HG03342 (cell line): ENCODE data around the gene IL23A.
"Not testable (repeated sequence)": the region's sequence is repeated elsewhere in the genome, so short reads cannot be mapped to it uniquely, and the experiment has no call there.

ENCODE experiments used
- ATAC-seq: cut with Tn5 transposase; IDR thresholded peaks from one replicate; pipeline ENCODE4 v1.9.1; 2021; ENCODE audit warnings: mild to moderate bottlenecking, moderate library complexity; ENCODE audit not compliant: unreplicated experiment

The IL23A gene, protein sequence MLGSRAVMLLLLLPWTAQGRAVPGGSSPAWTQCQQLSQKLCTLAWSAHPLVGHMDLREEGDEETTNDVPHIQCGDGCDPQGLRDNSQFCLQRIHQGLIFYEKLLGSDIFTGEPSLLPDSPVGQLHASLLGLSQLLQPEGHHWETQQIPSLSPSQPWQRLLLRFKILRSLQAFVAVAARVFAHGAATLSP

DNA sequence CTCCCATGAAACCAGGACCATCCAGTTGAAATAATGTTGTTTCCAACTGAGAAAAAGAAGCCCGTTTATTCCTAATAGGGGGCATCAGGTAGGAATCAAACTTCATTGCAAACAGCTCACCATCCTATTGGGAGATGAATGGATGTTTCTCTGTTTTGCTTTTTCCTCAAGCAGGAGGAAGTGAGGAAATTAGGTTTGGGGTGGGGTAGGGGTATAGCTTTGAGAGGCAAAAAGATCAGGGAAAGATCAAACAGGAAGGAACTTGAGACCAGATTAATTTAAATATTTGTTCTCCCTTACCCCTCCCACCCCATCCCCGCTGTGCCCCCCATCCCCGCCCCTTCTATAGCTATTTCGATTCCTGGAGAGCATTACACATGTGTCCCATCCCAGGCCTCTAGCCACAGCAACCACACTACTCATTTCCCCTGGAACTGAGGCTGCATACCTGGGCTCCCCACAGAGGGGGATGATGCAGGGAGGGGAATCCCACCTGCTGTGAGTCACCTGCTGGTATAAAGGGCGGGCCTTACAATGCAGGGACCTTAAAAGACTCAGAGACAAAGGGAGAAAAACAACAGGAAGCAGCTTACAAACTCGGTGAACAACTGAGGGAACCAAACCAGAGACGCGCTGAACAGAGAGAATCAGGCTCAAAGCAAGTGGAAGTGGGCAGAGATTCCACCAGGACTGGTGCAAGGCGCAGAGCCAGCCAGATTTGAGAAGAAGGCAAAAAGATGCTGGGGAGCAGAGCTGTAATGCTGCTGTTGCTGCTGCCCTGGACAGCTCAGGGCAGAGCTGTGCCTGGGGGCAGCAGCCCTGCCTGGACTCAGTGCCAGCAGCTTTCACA is at the start of gene IL23A:
IL23A (plus strand) TSS at position 577 of the 850 bp plus-strand sequence; CDS start at position 738, 161 bp downstream.
- no peak for ATAC-seq

DNA sequence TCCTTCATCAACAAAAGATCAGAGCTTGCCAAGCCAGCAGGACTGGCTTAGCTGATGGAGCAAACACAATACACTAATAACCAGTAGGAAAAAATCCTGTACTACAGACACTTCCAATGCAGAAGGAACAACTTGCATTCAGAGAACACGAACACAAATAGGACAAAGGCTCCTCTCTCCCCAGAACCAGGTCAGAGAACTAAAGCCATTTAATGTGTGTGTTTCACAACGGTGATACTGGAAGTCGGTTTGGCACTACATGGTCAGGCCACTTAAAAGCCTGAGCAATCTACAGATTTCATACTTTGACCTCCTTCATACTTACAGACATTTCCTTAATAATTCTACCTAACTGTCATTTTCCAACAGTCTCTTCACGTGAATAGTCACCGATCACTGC is 44.9 kb upstream of the IL23A start:
- ATAC-seq = no peak

DNA sequence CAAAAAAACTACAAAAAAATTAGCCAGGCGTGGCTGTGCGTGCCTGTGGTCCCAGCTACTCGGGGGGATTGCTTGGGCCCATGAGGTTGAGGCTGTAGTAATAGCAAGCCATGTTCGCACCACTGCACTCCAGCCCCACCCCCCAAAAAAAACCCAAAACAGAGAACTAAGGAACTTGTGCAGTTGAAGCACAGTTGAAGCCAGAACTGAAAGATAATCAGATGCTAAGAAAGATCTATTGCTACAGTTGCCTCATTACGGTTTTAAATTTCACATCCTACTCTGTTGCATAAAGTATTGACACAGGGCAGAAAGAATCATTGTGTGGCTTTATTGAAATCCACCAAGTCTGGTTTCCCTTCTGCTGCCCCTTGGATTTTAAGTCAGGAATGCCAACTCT is 42.4 kb upstream of the IL23A start:
- no peak for ATAC-seq

DNA sequence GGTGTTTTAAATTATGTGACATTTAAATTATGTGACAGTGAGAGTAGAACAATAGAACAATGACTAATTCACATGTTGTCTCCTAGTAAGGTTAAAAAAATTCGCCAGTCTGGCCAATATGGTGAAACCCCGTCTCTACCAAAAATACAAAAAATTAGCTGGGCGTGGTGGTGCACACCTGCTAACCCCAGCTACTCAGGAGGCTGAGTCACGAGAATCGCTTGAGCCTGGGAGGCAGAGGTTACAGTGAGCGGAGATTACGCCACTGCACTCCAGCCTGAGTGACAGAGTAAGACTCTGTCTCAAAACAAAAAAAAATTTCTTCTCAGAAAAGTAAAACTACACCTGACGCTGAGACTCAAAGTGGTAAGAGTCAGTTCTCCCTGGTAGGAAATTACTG is 41.3 kb upstream of the IL23A start:
- no peak for ATAC-seq

DNA sequence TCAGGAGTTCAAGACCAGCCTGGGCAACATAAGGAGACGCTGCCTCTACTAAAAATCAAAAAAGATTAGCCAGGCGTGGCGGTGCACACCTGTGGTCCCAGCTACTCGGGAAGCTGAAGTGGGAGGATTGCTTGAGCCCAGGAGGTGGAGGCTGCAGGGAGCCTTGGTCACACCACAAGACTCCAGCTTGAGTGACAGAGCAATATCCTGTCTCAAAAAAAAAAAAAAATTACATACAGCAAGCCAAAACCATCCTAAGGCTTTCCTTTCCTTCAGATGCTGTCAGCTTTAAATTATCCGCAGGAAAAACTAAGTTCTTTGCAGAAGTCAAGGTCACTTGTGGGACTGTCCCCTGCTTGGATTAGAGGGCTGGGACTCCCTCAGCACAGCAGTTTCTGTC is 39.9 kb upstream of the IL23A start:
- no peak for ATAC-seq

DNA sequence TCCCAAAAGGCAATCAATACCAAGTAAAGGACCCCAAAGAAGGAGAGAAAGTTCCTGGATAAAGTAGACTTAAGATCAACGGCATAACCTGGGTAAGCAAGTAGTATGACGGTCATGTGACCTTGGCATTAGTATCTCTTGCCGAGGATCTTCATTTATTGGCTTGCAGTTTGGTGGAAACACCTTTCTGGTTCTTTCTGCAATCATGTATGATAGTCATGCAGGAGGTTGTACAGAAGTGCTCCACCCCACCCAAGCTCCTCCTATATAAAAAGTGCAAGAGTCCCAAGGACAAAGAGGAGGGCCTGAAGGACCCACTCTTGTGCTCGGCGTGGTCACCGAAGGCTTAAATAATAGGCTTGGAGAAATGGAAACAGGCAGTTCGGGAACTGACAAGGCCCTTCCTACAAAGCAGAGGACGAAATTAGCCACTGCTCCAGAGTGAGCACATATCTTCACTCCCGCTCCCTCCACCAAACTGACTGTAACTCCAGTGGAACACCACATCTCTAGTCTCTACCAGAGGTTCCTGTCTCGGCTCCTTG is 39.3 kb upstream of the IL23A start:
- no peak for ATAC-seq

DNA sequence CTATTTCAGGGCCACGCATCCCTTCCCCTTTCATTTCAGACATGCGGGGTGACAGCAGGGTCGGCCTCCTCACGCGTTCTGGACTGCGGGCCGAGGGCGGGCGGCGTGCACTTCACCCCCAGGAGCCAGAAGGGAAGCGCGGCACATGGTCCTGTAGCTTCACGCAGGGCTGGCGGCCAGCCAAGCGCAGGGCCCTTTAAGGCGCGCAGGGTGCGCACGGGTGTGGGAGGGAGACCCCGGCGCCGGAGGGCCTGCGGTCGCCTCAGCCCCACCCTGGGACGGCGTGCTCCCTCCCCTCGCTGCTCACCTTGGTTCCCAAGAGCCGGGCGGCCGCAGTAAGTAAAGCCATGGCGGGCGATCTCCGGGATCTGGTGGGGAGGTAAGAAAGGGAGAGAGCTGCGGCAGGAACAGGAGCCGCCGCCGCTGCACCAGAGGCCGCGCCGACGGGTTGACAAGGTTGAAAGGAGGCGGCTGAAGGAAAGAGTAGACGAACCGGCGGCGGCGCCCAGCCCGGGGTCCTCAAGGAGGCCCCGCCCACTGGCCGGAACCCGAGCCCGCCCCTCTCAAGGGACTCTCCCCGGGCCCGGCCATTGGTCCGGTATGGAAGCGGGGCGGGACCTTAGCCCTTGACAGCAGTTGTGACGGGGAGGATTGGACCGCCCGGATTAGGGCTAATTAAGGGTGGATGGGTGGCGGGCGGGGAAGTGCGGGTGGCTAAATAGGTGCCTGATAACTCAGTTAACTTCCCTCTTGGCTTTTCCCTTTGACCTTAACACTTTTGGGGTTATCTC is 38.6 kb upstream of the IL23A start, which contains the start of gene CS:
CS (minus strand) TSS at position 478 of the 791 bp plus-strand sequence; CDS start at position 349, 129 bp downstream.
- ATAC-seq = peak; percentile 92

DNA sequence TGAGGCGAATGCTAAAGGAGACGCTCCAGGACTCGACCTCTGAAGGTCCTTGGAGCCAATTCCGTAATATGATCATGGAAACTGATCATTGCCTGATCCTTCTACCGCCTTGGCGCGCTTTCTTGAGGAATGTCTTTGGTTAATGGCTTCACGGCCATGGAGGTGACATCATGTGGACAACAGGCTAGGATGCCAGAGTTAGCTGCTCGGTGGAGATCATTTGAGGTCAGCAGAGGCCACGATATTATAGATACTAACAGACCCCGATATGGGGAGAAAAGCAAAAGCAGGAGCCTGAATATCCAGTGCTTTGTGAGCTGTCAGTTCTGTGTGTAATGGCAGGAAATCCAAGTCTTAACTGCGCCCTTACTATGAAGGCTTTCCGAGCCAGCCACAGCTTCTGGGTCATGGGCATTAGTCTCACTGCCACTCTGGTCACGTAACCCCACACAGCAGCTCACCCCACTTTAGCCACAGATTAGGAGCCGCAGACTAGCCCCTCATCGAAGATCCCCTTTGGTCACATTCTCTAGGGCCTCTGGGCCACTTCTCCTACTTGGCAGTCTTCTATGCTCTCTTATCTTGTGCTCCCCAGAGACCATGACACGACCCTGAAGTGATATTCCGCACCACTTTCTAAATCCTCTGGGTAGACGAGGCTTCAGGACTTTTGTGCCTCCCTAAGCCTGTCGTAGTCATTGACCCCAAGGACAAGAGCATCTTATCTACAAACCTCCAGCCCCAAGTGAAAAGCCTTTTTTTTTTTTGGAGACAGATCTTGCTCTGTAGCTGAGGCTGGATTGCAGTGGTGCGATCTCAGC is 37.8 kb upstream of the IL23A start:
- no peak for ATAC-seq

DNA sequence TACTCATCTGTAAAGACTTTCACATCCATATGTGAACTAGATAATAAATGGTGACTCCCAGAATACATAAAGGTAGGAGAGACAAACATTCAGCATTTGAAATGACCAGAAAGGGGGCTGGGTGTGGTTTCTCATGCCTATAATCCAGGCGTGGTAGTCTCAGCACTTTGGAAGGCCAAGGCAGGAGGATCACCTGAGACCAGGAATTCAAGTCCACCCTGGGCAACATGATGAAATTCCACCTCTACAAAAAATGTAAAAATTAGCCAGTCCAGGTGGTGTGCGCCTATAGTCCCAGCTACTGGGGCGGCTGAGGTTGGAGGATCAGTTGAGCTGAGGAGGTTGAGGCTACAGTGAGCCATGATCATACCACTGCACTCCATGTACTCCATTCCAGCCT is 34.4 kb upstream of the IL23A start:
- no peak for ATAC-seq

DNA sequence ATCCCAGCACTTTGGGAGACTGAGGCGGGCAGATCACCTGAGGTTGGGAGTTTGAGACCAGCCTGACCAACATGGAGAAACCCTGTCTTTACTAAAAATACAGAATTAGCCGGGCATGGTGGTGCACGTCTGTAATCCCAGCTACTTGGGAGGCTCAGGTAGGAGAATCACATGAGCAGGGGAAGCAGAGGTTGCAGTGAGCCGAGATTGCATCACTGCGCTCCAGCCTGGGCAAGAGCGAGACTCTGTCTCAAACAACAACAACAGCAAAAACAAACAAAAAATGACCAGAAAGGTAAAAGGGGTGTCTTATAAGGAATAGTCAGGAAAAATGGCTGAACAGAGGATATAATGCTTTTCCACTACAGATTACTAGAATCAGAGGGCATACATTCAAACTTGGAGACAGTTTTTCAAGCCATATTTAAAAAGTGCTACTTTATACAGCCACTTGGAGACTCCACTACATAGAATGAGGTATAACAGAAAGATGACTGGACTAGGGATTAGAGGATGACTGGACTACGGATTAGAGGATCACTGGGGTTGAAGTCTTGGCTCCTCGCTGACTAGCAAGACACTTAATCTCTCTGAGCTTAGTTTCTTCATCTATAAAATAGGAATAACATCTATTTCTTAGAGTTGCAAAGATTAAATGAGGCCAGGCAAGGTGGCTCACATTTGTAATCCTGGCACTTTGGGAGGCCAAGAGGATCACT is 33.7 kb upstream of the IL23A start:
- no peak for ATAC-seq

DNA sequence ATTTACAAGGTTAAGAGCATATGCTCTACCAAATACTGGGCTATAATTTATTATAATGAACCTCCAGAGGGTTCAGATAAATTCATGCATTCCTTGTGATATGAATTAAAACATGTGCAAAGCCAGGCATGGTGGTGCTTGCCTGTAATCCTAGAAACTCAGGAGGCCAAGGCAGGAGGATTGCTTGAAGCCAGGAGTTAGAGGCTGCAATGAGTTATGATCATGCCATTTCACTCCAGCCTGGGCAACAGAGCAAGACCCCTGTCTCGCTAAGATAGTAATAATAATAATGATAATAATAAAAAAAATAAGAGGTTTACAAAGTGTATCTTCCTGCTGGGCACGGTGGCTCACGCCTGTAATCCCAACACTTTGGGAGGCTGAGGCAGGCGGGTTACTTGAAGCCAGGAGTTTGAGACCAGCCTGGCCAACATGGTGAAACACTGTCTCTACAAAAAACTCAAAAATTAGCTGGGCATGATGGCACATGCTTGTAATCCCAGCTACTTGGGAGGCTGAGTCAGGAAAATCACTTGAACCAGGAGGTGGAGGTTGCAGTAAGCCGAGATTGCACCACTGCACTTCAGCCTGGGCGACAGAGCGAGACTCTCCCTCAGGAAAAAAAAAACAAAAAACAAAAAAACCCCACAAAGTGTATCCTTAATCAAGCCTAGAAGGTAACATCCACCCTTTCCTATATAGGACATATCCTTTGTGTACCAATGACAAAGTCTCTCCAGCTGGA is 31.3 kb upstream of the IL23A start:
- ATAC-seq = no peak

DNA sequence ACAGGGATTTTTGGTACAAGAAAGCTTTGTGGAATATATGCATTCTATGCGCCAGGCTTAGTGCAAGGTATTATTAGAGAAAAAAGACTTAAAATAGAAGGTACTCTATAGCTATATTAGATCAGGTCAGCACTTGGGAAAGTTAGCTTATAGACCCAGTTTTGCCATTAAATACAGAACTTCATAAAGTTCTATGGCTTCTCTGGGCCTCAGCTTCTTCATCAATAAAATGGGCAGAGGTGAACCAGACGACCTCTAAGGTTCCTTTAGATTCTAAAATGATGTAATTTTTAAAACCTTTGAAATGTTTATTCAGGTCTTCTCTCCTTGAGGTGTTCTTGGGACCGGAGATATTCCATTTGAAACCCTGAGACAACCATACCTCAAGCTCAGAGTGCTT is 30.0 kb upstream of the IL23A start:
- ATAC-seq = no peak

DNA sequence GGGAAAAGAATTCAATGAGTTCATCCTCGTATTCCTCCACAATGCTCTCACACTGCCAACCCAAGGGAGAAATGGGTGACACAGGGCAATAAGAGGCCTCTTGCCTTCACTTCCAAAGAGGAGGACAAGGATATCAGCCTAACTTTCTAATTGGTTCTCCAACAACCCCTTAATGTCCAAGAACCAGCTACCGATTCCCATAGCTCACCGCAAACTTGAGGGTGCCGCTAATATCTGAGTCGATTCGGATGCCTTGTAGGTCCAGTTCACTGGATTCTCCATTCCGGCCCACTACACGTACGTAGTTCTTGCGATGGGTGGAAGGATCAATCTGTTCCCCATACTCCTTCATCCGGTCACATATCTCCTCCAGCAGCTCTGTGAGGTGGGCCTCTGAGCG is 27.7 kb upstream of the IL23A start:
- ATAC-seq = no peak

DNA sequence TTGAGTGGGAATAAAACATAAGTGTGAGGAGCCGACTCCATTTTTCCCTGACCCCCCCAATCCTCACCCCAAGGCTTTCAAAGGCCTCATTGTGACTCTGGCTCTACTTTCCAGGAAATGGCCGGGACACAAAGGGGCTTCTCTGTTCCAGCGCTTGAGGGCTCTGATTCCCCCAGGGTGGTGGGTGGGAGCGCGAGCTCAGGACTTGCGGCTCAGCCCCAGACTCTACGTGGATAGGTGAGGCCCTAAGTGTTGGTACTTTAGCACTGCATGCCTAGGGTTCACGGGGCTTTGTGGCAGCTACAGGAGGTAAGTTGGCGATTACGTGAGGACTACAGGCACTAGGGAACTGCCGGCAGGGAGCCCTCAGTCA is 23.4 kb upstream of the IL23A start:
- no peak for ATAC-seq

DNA sequence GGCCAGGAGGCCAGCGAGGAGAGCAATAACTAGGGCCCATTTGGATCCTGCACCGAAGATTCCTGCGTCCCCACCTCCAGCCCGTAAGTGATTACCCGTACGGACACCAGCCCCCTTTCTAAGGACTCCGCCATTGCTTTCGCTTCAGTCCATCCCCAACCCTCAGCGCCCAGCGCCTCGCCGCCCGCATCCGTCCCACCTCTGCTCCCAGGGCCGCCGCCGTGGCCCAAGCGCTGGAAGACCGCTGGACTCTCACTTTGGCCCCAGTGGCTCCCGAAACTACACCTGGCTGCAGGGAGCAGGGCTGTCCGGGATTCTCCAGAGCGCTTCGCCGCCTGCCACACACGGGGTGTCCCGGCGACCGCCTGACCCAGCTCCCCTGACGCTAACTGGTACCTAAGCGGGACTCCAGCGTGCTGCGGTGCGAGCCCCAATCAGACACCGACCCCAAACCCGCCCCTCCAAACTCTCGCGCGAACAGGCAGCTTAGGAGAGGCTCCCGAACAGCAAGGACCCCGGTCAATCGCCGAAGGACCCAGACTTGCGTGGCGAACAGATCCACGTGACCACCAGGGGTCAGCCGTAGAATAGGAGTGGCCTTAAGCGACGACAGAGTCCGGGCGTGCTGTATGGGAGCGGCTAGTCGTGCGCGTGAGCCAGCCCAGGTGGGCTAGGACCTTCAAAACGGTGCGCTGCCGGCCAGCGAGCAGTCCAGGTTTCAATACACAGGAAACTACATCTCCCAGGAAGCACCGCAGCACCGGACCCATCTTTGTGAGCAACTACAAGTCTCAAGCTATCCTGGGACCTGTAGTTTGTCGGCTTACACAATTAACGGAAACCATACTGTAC is 22.8 kb upstream of the IL23A start, which contains the start of gene CNPY2:
CNPY2 (minus strand) TSS at position 367 of the 852 bp plus-strand sequence. CDS start 771 bp downstream, outside the sequence.
- peak; percentile 88 for ATAC-seq

DNA sequence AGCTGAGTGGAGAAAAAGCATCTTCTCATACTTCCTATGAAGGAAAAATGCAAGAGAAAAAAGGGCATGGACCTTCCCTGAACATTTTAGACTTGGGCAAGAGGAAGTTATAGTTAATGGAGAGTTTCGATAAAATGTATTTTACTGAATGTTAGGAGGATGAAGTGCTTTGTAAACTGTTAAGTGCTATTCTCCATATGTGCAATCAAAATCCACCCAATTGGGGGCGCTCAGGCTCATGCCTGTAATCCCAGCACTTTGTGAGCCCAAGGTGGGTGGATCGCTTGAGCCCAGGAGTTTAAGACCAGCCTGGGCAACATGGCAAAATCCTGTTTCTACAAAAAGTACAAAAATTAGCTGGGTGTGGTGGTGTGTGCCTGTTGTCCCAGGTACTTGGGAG is 21.0 kb upstream of the IL23A start:
- ATAC-seq = no peak

DNA sequence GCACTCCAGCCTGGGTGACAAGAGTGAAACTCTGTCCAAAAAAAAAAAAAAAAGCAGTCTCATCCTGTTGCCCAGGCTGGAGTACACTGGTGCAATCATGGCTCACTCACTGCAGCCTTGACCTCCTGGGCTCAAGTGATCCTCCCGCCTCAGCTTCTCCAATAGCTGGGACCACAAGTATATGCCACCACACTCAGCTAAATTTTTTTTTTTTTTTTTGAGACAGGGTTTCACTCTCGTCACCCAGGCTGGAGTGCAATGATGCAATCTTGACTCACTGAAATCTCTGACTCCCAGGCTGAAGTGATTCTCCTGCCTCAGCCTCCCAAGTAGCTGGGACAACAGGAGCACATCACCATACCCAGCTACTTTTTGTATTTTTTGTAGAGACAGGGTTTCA is 17.7 kb upstream of the IL23A start:
- no peak for ATAC-seq

DNA sequence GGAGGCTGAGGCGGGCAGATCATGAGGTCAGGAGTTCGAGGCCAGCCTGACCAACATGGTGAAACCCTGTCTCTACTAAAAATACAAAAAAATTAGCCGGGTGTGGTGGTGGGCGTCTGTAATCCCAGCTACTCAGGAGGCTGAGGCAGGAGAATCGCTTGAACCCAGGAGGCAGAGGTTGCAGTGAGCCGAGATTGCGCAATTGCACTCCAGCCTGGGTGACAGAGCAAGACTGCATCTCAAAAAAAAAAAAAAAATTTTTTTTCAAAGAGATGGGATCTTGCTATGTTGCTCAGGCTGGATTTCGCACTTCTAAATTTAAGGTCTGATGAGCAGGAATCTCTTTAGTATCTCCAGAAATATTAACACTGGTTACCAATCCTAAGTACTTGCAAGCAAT is 17.1 kb upstream of the IL23A start:
- ATAC-seq = not testable (repeated sequence)
